GM18517 (cell line): Measurements from ENCODE around the gene GPR17.
A peak's percentile ranks its signal among the peaks of the same experiment; 100 is the strongest.

Experiments used
- ATAC-seq: cut with Tn5 transposase; IDR thresholded peaks from one replicate; pipeline ENCODE4 v1.9.1; 2021; ENCODE audit warnings: mild to moderate bottlenecking, moderate library complexity; ENCODE audit not compliant: unreplicated experiment

Gene GPR17

GRCh38 chr2:127640082-127641072 is 5.6 kb upstream of the GPR17 start:
- ATAC-seq: no peak

GRCh38 chr2:127641133-127641532 is 4.8 kb upstream of the GPR17 start:
- ATAC-seq: no peak

GRCh38 chr2:127641846-127642507 is 4.0 kb upstream of the GPR17 start:
- no peak for ATAC-seq

- ATAC-seq: no peak
These were observed 3.1 kb upstream of the GPR17 start for GRCh38 chr2:127642706-127643438.

GRCh38 chr2:127643439-127644065 is 2.4 kb upstream of the GPR17 start:
- ATAC-seq: no peak

GRCh38 chr2:127644066-127645025 is 1.6 kb upstream of the GPR17 start:
- ATAC-seq: no peak

GRCh38 chr2:127645026-127645394 is 943 bp upstream of the GPR17 start:
- ATAC-seq: no peak

- ATAC-seq: no peak
These were observed 711 bp downstream of the GPR17 start for GRCh38 chr2:127646487-127647241.

- ATAC-seq: no peak
These were observed 1.6 kb downstream of the GPR17 start for GRCh38 chr2:127647242-127648190.

GRCh38 chr2:127648321-127648720 is 2.4 kb downstream of the GPR17 start:
- ATAC-seq: no peak

- ATAC-seq: no peak
These were observed 3.2 kb downstream of the GPR17 start for GRCh38 chr2:127649100-127649611.

- peak; percentile 81 for ATAC-seq
These were observed 3.7 kb downstream of the GPR17 start for GRCh38 chr2:127649684-127650040.

GRCh38 chr2:127650041-127650784 is 4.3 kb downstream of the GPR17 start:
- ATAC-seq: no peak

GRCh38 chr2:127650785-127651380 is 4.9 kb downstream of the GPR17 start:
- no peak for ATAC-seq

GRCh38 chr2:127651381-127651809 is 5.4 kb downstream of the GPR17 start:
- ATAC-seq: no peak

GRCh38 chr2:127651971-127652550 is 6.1 kb downstream of the GPR17 start:
- ATAC-seq: no peak
